ENCODE data around the gene SMARCD3. TPM values are rescaled to one million over a fixed set of nuclear protein-coding genes. Genes with fewer than 3 reads are reported as not detected.

The SMARCD3 gene
- polyA plus RNA-seq, 3 donors, result 104 to 183 (median 112) TPM

GRCh38 chr7:151261529-151261928 is 13.0 kb upstream of the SMARCD3 start:
- Mint-ChIP-seq H3K9me3 (peaks cover 0 to 4% (median 0%) of the 10 kb centered on the region in 7 donors), H3K4me1 (peaks cover 5% of the 10 kb centered on the region), H3K36me3 (peaks cover 16 to 29% of the 10 kb centered on the region in 2 donors), H3K4me3 (peak overlapping the region in 1 of 2 donors; percentile 21), H3K27me3 (ENCODE audit: low read depth in 3 of 3) (peaks cover 8 to 17% (median 12%) of the 10 kb centered on the region in 3 donors), H3K27ac (no peak overlapping the region)
- H3K4me3 ChIP-seq (replicated peaks in 1 of 3; ENCODE audit: low read depth in 2 of 3, low read length in 3 of 3), result no peak overlapping the region
- no peaks in the 10 kb centered on the region for H3K9me3 ChIP-seq (replicated peaks in 1 of 2; ENCODE audit: control insufficient read depth in 1 of 2, insufficient read depth in 1 of 2, low read length in 2 of 2)
- intact Hi-C loops (cut with micrococcal nuclease), result no loop called here
- H3K79me2 ChIP-seq (ENCODE audit: insufficient read depth, low read length), result no peaks in the 10 kb centered on the region
- no peak overlapping the region for H3K27ac ChIP-seq (ENCODE audit: low read depth in 1 of 2, low read length in 2 of 2)
- no peaks in the 10 kb centered on the region for H3K4me1 ChIP-seq (ENCODE audit: control insufficient read depth in 1 of 2, insufficient read depth in 2 of 2, low read length in 2 of 2)
- TF ChIP-seq, protein P1, sequence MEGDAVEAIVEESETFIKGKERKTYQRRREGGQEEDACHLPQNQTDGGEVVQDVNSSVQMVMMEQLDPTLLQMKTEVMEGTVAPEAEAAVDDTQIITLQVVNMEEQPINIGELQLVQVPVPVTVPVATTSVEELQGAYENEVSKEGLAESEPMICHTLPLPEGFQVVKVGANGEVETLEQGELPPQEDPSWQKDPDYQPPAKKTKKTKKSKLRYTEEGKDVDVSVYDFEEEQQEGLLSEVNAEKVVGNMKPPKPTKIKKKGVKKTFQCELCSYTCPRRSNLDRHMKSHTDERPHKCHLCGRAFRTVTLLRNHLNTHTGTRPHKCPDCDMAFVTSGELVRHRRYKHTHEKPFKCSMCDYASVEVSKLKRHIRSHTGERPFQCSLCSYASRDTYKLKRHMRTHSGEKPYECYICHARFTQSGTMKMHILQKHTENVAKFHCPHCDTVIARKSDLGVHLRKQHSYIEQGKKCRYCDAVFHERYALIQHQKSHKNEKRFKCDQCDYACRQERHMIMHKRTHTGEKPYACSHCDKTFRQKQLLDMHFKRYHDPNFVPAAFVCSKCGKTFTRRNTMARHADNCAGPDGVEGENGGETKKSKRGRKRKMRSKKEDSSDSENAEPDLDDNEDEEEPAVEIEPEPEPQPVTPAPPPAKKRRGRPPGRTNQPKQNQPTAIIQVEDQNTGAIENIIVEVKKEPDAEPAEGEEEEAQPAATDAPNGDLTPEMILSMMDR (IDR thresholded peaks at IDR 0.05), result no peak
- H3K27me3 ChIP-seq (ENCODE audit: control insufficient read depth in 2 of 2, insufficient read depth in 2 of 2, low read length in 2 of 2), result no peaks in the 10 kb centered on the region
- peaks cover 65% of the 10 kb centered on the region for H4K20me1 ChIP-seq (ENCODE audit: insufficient read depth, low read length)
- H2AFZ ChIP-seq (ENCODE audit: insufficient read depth, low read depth, low read length, poor library complexity, severe bottlenecking), result no peak overlapping the region
- no peaks in the 10 kb centered on the region for H3K36me3 ChIP-seq (replicated peaks in 1 of 2; ENCODE audit: control insufficient read depth in 1 of 2, insufficient read depth in 2 of 2, low read length in 2 of 2)
- H3K4me2 ChIP-seq (replicated peaks; ENCODE audit: extremely low read depth, low read length, poor library complexity, severe bottlenecking), result no peak overlapping the region
- no peak for DNase-seq
- no peak overlapping the region for H3K9ac ChIP-seq (ENCODE audit: insufficient read depth, low read length, poor library complexity, severe bottlenecking)
- 96% methylated on average over 10 of the region's 10 CpGs for WGBS (ENCODE audit: insufficient coverage)

DNA sequence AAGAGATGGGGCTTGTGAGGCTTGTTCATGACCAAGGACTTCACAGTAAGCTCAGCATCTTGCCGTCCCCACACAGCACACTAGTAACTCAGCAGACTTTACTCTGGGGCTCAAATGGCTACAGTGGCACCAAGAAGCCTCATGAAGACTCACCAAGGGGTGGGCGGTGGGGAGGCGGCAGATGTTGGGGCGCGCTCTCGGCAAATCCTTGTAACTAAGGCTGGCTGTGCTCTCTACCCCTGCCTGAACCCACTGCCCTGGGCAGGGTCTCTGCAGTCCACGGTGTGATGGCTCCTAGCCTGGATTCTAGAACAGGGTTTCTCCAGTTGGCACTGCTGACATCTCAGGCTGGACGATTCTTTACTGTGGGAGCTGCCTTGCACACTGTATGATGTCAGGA is 12.4 kb upstream of the SMARCD3 start:
- H4K20me1 ChIP-seq (ENCODE audit: insufficient read depth, low read length), result peaks cover 68% of the 10 kb centered on the region
- H2AFZ ChIP-seq (ENCODE audit: insufficient read depth, low read depth, low read length, poor library complexity, severe bottlenecking), result no peak overlapping the region
- H3K79me2 ChIP-seq (ENCODE audit: insufficient read depth, low read length), result no peaks in the 10 kb centered on the region
- no peaks in the 10 kb centered on the region for H3K9me3 ChIP-seq (replicated peaks in 1 of 2; ENCODE audit: control insufficient read depth in 1 of 2, insufficient read depth in 1 of 2, low read length in 2 of 2)
- no peaks in the 10 kb centered on the region for H3K27me3 ChIP-seq (ENCODE audit: control insufficient read depth in 2 of 2, insufficient read depth in 2 of 2, low read length in 2 of 2)
- no peak overlapping the region for H3K4me3 Mint-ChIP-seq
- peaks cover 12 to 32% of the 10 kb centered on the region in 2 donors for H3K36me3 Mint-ChIP-seq
- no peak overlapping the region for H3K4me3 ChIP-seq (replicated peaks in 1 of 3; ENCODE audit: low read depth in 2 of 3, low read length in 3 of 3)
- peaks cover 5% of the 10 kb centered on the region for H3K4me1 Mint-ChIP-seq
- no peak overlapping the region for H3K27ac ChIP-seq (ENCODE audit: low read depth in 1 of 2, low read length in 2 of 2)
- H3K9ac ChIP-seq (ENCODE audit: insufficient read depth, low read length, poor library complexity, severe bottlenecking), result no peak overlapping the region
- no peak overlapping the region for H3K27ac Mint-ChIP-seq
- TF ChIP-seq, protein P1 (IDR thresholded peaks at IDR 0.05), result no peak
- peaks cover 10 to 19% (median 16%) of the 10 kb centered on the region in 3 donors for H3K27me3 Mint-ChIP-seq (ENCODE audit: low read depth in 3 of 3)
- 97% methylated on average over 8 of the region's 8 CpGs for WGBS (ENCODE audit: insufficient coverage)
- H3K9me3 Mint-ChIP-seq, result peaks cover 0 to 2% (median 2%) of the 10 kb centered on the region in 7 donors
- no peaks in the 10 kb centered on the region for H3K4me1 ChIP-seq (ENCODE audit: control insufficient read depth in 1 of 2, insufficient read depth in 2 of 2, low read length in 2 of 2)
- no peak overlapping the region for H3K4me2 ChIP-seq (replicated peaks; ENCODE audit: extremely low read depth, low read length, poor library complexity, severe bottlenecking)
- no peaks in the 10 kb centered on the region for H3K36me3 ChIP-seq (replicated peaks in 1 of 2; ENCODE audit: control insufficient read depth in 1 of 2, insufficient read depth in 2 of 2, low read length in 2 of 2)
- DNase-seq, result no peak
- intact Hi-C loops (cut with micrococcal nuclease), result no loop called here

Measured in CD14-positive monocyte (primary cell).